SK-N-SH (cell line): Measurements from ENCODE around the gene TMEM140. TPM values are rescaled to one million over a fixed set of nuclear protein-coding genes. Genes with fewer than 3 reads are reported as not detected.

Source experiments
- CTCF ChIA-PET: fragments of 300-600, 350-600 bp; formaldehyde crosslinking; extraction: SDS; loops from one replicate; lab custom pipeline; 2021; lab: Yijun Ruan, JAX
- POLR2A ChIA-PET: fragments of 350-600 bp; sonication (Branson Sonifier 250); formaldehyde crosslinking; extraction: SDS; loops from one replicate; lab custom pipeline; 2020; ENCODE audit warnings: antibody characterized with exemption, inconsistent platforms; lab: Yijun Ruan, JAX
- DNase-seq: peaks from one replicate; pipeline ENCODE4 v3.0.0; 2012
- H2AFZ ChIP-seq: fragments of 200-600 bp; sonication (generic); 2 replicates; pipeline ENCODE4 v1.8.1; 2016; ENCODE audit warnings: antibody characterized with exemption, mild to moderate bottlenecking, low read depth
- H3F3A ChIP-seq: fragments of 200-600 bp; sonication (generic); replicated peaks from 2 replicates; pipeline ENCODE3; 2016; ENCODE audit warnings: antibody characterized with exemption, mild to moderate bottlenecking; ENCODE audit not compliant: insufficient read depth
- H3K27ac ChIP-seq, 2 experiments: fragments of 200-500 bp in 1 of 2; fragments of 200-600 bp in 1 of 2; sonication (Bioruptor generic) in 1 of 2; sonication (generic), shearing (Covaris generic) in 1 of 2; 2 replicates each; pipeline versions ENCODE4 v1.5.1 to v1.6.1; 2014 to 2016; ENCODE audit warnings: low read depth in 2 of 2, inconsistent platforms in 1 of 2, low read length in 1 of 2, mild to moderate bottlenecking in 1 of 2, mixed read lengths in 1 of 2
- H3K27me3 ChIP-seq: fragments of 200-600 bp; sonication (generic), shearing (Covaris generic); 2 replicates; pipeline ENCODE4 v1.6.1; 2016; ENCODE audit warnings: mixed run types; ENCODE audit not compliant: insufficient read depth
- H3K36me3 ChIP-seq, 2 experiments: fragments of 200-500 bp in 1 of 2; fragments of 200-600 bp in 1 of 2; sonication (Bioruptor generic) in 1 of 2; sonication (generic) in 1 of 2; replicated peaks in 1 of 2; 2 replicates each; pipeline versions ENCODE3 to v1.5.1; 2014 to 2016; ENCODE audit warnings: low read length in 1 of 2, mild to moderate bottlenecking in 1 of 2; ENCODE audit not compliant: insufficient read depth in 2 of 2, control insufficient read depth in 1 of 2
- H3K4me1 ChIP-seq, 2 experiments: fragments of 200-500 bp in 1 of 2; fragments of 200-600 bp in 1 of 2; sonication (Bioruptor generic) in 1 of 2; sonication (generic), shearing (Covaris generic) in 1 of 2; 2 replicates each; pipeline versions ENCODE4 v1.5.1 to v1.6.1; 2014 to 2016; ENCODE audit warnings: low read depth in 1 of 2, low read length in 1 of 2, mixed run types in 1 of 2; ENCODE audit not compliant: insufficient read depth in 2 of 2, control insufficient read depth in 1 of 2
- H3K4me2 ChIP-seq: fragments of 200-600 bp; sonication (generic), shearing (Covaris generic); 2 replicates; pipeline ENCODE4 v1.6.1; 2017; ENCODE audit warnings: mixed run types
- H3K4me3 ChIP-seq, 2 experiments: fragments of 200-500 bp in 1 of 2; fragments of 200-600 bp in 1 of 2; sonication (Bioruptor generic) in 1 of 2; sonication (generic), shearing (Covaris generic) in 1 of 2; 2 replicates each; pipeline versions ENCODE4 v1.5.1 to v1.8.1; 2014 to 2016; ENCODE audit warnings: low read depth in 2 of 2, inconsistent platforms in 1 of 2, low read length in 1 of 2, mild to moderate bottlenecking in 1 of 2, mixed read lengths in 1 of 2, moderate library complexity in 1 of 2
- H3K79me2 ChIP-seq: fragments of 200-600 bp; sonication (generic); 2 replicates; pipeline ENCODE4 v1.8.1; 2017; ENCODE audit warnings: mild to moderate bottlenecking; ENCODE audit not compliant: insufficient read depth
- H3K9ac ChIP-seq: fragments of 200-600 bp; sonication (generic); 2 replicates; pipeline ENCODE4 v1.6.1; 2017; ENCODE audit warnings: mixed run types
- H3K9me2 ChIP-seq: fragments of 200-600 bp; sonication (generic); 2 replicates; pipeline ENCODE4 v1.6.1; 2017; ENCODE audit warnings: mixed run types
- H3K9me3 ChIP-seq: fragments of 200-600 bp; sonication (generic); 2 replicates; pipeline ENCODE4 v1.6.1; 2017; ENCODE audit warnings: mixed run types, mild to moderate bottlenecking, moderate library complexity
- H4K20me1 ChIP-seq: fragments of 200-600 bp; sonication (generic); 2 replicates; pipeline ENCODE4 v1.6.1; 2017; ENCODE audit warnings: mild to moderate bottlenecking, mixed run types; ENCODE audit not compliant: insufficient read depth
- FOXJ3 ChIP-seq: sonication (generic); formaldehyde crosslinking; IDR thresholded peaks from 2 replicates; pipeline ENCODE4 v1.5.1; 2020; ENCODE audit warnings: mild to moderate bottlenecking, missing genetic modification reagents
- FOXM1 ChIP-seq: IDR thresholded peaks from 2 replicates; pipeline ENCODE4 v1.4.0; 2012; ENCODE audit warnings: low read depth, mild to moderate bottlenecking
- GABPA ChIP-seq: IDR thresholded peaks from 2 replicates; pipeline ENCODE4 v1.4.0; 2012; ENCODE audit warnings: low read depth, mild to moderate bottlenecking
- MEF2A ChIP-seq: IDR thresholded peaks from 2 replicates; pipeline ENCODE4 v1.4.0; 2012; ENCODE audit warnings: low read depth, borderline replicate concordance
- RCOR1 ChIP-seq: fragments of 150-350 bp; IDR thresholded peaks from 2 replicates; pipeline ENCODE4 v1.6.1; 2017; ENCODE audit warnings: antibody characterized with exemption, low read length
- RFX5 ChIP-seq: IDR thresholded peaks from 2 replicates; pipeline ENCODE4 v1.6.1; 2012; ENCODE audit warnings: mild to moderate bottlenecking, improper control_type of control experiment, low read length
- SMC3 ChIP-seq: IDR thresholded peaks from 2 replicates; pipeline ENCODE4 v1.6.1; 2012; ENCODE audit warnings: low read depth, low read length, improper control_type of control experiment
- TAF1 ChIP-seq: IDR thresholded peaks from 2 replicates; pipeline ENCODE4 v1.6.1; 2012; ENCODE audit warnings: low read depth, mild to moderate bottlenecking, low read length, moderate library complexity, borderline replicate concordance
- TCF12 ChIP-seq: IDR thresholded peaks from 2 replicates; pipeline ENCODE4 v1.4.0; 2012
- YY1 ChIP-seq: IDR thresholded peaks from 2 replicates; pipeline ENCODE4 v1.4.0; 2012; ENCODE audit warnings: low read depth, mild to moderate bottlenecking
- WGBS: methylation state at CpG from one replicate; pipeline ENCODE4 v1.1.6; 2017; ENCODE audit warnings: low lambda C conversion rate; 5-methylcytosine and 5-hydroxymethylcytosine counted together
- polyA plus RNA-seq, 3 experiments: library from polyadenylated mRNA; depleted of rRNA; stranded (reverse); fragments of >200 nt; gene quantifications; 2 replicates each; pipeline ENCODE4 v1.2.3, GENCODE V29; 2012
- TF ChIP-seq, protein P1 (sequence below): IDR thresholded peaks from 2 replicates; pipeline ENCODE4 v1.4.0; 2012; ENCODE audit warnings: low read depth, borderline replicate concordance
- TF ChIP-seq, protein P2 (sequence below): IDR thresholded peaks from 2 replicates; pipeline ENCODE4 v1.6.1; 2012; ENCODE audit warnings: mild to moderate bottlenecking, low read depth, low read length, moderate library complexity
- TF ChIP-seq, protein P3 (sequence below): fragments of 150-350 bp; IDR thresholded peaks from 2 replicates; pipeline ENCODE4 v1.6.1; 2016; ENCODE audit warnings: mild to moderate bottlenecking, low read depth, low read length

The TMEM140 gene
- polyA plus RNA-seq, 1 of the 3 experiments (the other 2 are of a cell fraction) = 0.12 TPM

DNA sequence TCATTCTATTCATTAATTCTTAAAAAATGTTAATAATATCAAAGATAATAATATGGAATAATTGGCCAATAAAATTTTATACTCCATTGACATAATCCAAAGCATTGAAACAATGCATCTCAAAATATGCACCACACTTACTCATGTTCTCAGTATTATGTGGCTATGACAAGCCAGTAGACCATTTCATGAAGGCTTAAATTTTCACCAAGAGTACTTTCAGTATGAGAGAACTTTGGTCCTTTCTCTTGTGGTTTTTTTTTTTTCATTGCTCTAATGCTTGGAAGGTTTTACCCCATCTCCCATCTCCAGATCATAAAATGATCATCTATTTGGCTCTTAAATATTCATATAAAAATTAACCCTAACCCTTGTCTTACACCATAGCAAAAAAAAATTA lies 45.5 kb upstream of the TMEM140 start:
- Histone ChIP-seq H3F3A (no peaks in the 10 kb centered on the region), H3K79me2 (no peaks in the 10 kb centered on the region), H2AFZ (no peak overlapping the region), H3K9me3 (no peaks in the 10 kb centered on the region), H4K20me1 (no peaks in the 10 kb centered on the region), H3K4me1 (no peaks in the 10 kb centered on the region), H3K36me3 (no peaks in the 10 kb centered on the region), H3K4me3 (no peak overlapping the region), H3K4me2 (no peak overlapping the region), H3K27ac (no peak overlapping the region), H3K9ac (no peak overlapping the region), H3K27me3 (no peaks in the 10 kb centered on the region), H3K9me2 (0 out of 2 replicates have a peak, but pooled peaks cover 4% of the 10 kb centered on the region)
- DNase-seq = no peak
- ChIA-PET CTCF (no interaction called here), POLR2A (no interaction called here)
- TF ChIP-seq, protein P1, sequence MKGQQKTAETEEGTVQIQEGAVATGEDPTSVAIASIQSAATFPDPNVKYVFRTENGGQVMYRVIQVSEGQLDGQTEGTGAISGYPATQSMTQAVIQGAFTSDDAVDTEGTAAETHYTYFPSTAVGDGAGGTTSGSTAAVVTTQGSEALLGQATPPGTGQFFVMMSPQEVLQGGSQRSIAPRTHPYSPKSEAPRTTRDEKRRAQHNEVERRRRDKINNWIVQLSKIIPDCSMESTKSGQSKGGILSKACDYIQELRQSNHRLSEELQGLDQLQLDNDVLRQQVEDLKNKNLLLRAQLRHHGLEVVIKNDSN = no peak
- TF ChIP-seq, protein P2, sequence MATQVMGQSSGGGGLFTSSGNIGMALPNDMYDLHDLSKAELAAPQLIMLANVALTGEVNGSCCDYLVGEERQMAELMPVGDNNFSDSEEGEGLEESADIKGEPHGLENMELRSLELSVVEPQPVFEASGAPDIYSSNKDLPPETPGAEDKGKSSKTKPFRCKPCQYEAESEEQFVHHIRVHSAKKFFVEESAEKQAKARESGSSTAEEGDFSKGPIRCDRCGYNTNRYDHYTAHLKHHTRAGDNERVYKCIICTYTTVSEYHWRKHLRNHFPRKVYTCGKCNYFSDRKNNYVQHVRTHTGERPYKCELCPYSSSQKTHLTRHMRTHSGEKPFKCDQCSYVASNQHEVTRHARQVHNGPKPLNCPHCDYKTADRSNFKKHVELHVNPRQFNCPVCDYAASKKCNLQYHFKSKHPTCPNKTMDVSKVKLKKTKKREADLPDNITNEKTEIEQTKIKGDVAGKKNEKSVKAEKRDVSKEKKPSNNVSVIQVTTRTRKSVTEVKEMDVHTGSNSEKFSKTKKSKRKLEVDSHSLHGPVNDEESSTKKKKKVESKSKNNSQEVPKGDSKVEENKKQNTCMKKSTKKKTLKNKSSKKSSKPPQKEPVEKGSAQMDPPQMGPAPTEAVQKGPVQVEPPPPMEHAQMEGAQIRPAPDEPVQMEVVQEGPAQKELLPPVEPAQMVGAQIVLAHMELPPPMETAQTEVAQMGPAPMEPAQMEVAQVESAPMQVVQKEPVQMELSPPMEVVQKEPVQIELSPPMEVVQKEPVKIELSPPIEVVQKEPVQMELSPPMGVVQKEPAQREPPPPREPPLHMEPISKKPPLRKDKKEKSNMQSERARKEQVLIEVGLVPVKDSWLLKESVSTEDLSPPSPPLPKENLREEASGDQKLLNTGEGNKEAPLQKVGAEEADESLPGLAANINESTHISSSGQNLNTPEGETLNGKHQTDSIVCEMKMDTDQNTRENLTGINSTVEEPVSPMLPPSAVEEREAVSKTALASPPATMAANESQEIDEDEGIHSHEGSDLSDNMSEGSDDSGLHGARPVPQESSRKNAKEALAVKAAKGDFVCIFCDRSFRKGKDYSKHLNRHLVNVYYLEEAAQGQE = no peak
- TF ChIP-seq TAF1 = no peak

DNA sequence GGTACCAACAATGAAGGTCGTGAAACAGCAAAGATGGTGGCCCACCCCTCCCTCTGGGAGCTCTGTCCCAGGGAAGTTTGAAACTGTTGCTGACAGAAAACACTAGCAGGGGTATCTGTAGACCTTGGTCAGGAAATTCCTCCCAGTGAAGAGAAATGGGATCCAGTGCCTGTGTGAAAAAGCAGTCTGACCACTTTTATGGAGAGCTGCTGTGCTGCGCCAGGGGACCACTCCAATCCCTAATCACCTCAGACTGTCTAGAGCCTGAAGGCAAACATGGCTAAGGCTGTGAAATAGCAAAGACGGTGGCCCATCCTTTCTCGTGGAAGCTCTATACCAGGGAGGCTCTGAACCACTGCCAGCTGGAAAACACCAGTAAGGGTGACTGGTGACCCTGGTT lies 38.3 kb upstream of the TMEM140 start:
- H3K36me3 ChIP-seq = no peaks in the 10 kb centered on the region
- H3K27ac ChIP-seq = no peak overlapping the region
- no peaks in the 10 kb centered on the region for H3K4me1 ChIP-seq
- no peaks in the 10 kb centered on the region for H3K9me3 ChIP-seq
- 29% methylated on average over 4 of the region's 4 CpGs for WGBS
- H3K4me3 ChIP-seq = no peak overlapping the region
- H2AFZ ChIP-seq = no peak overlapping the region
- TF ChIP-seq, protein P2 = no peak
- TF ChIP-seq TCF12 = no peak
- no peak for TF ChIP-seq GABPA
- TF ChIP-seq MEF2A = no peak
- TF ChIP-seq, protein P3, sequence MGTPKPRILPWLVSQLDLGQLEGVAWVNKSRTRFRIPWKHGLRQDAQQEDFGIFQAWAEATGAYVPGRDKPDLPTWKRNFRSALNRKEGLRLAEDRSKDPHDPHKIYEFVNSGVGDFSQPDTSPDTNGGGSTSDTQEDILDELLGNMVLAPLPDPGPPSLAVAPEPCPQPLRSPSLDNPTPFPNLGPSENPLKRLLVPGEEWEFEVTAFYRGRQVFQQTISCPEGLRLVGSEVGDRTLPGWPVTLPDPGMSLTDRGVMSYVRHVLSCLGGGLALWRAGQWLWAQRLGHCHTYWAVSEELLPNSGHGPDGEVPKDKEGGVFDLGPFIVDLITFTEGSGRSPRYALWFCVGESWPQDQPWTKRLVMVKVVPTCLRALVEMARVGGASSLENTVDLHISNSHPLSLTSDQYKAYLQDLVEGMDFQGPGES = no peak
- no peak for TF ChIP-seq FOXM1
- TF ChIP-seq FOXJ3 (CRISPR knock-in tag) = no peak
- no peak for TF ChIP-seq RCOR1
- TF ChIP-seq RFX5 = no peak
- no peak for TF ChIP-seq SMC3
- TF ChIP-seq YY1 = no peak
- POLR2A ChIA-PET = no interaction called here
- H3K9me2 ChIP-seq = no peaks in the 10 kb centered on the region
- no peak overlapping the region for H3K9ac ChIP-seq
- H3K27me3 ChIP-seq = no peaks in the 10 kb centered on the region
- H4K20me1 ChIP-seq = no peaks in the 10 kb centered on the region
- H3K79me2 ChIP-seq = no peaks in the 10 kb centered on the region
- DNase-seq = no peak
- CTCF ChIA-PET = no interaction called here
- H3K4me2 ChIP-seq = no peak overlapping the region
- no peaks in the 10 kb centered on the region for H3F3A ChIP-seq
